NCI-H748 (cell line): ENCODE results near the gene ALDH4A1.

Experiments used
- DNase-seq: peaks from one replicate; lab custom pipeline; 2025; ENCODE audit not compliant: unreplicated experiment; lab: John Stamatoyannopoulos, UW

ALDH4A1 gene

GRCh38 chr1:18902523-18903290 is at the start of gene ALDH4A1:
Gene ALDH4A1 (minus strand): TSS chr1:18902555. CDS start chr1:18902523, 32 bp downstream.
- peak; percentile 96 for DNase-seq

DNA sequence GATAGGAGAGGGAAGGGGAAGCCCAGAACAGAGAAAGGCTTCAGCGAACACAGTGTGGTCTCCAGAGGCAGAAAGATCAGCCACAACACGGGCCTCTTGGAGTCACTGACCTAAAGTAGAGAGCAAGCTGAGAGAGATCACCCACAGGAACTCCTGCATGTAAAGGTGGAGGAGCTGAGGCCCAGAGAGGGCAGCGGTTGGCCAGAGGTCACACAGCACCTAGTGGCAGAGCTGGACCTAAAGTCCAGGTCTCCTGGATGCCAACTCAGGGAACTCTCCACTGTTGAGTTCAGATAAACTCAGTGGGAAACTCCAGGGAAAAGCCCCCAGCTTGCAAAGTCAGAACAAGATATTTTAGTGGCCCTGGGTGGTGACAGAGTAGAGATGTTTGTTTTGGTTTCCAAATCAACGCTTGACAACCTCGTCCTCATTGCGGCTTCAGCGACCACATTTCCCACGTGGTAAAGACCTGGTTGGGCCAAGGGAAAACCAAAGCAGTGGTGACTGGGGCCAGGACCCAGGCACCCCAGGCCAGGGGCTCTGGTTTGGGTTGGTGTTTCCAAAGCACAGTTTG is 49.5 kb upstream of the ALDH4A1 start:
- DNase-seq: no peak

- no peak for DNase-seq
Observed at GRCh38 chr1:18951416-18951815, 49.1 kb upstream of the ALDH4A1 start.

- no peak for DNase-seq
Observed at GRCh38 chr1:18950401-18951026, 48.2 kb upstream of the ALDH4A1 start.

DNA sequence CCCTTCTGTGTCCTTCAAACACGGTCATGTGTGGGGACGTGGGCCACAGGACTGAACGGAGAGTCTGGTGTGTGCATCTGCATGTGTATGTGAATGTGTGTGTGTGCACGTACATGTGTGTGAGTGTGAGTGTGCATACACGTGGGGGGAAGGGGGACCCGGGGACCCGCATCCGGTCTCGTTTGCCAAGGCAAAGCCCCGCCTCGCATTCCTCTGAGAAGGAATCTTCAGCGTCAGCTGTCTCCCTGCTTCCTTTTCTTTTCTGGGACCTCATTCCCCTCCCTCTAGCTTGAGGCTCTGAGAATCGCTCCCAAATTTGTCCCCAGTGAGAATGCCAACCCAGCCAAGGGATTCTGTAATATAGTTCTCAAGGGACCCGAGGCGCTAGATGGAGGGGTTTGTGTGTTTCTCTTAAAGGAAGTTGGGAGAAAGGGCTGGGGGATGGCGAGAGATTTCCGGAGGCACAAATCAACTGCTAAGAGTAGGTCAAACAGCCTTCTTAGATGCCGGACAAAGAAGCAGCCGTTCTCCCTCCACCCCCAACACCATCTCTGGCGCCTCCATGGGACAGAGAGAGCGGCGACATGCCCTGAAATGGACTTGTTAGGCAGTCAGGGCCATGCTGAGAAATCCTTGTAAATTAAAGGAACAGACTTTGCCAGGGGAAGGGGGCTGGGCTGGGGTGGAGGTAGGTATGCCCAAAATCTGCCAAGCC is 47.5 kb upstream of the ALDH4A1 start:
- no peak for DNase-seq

DNA sequence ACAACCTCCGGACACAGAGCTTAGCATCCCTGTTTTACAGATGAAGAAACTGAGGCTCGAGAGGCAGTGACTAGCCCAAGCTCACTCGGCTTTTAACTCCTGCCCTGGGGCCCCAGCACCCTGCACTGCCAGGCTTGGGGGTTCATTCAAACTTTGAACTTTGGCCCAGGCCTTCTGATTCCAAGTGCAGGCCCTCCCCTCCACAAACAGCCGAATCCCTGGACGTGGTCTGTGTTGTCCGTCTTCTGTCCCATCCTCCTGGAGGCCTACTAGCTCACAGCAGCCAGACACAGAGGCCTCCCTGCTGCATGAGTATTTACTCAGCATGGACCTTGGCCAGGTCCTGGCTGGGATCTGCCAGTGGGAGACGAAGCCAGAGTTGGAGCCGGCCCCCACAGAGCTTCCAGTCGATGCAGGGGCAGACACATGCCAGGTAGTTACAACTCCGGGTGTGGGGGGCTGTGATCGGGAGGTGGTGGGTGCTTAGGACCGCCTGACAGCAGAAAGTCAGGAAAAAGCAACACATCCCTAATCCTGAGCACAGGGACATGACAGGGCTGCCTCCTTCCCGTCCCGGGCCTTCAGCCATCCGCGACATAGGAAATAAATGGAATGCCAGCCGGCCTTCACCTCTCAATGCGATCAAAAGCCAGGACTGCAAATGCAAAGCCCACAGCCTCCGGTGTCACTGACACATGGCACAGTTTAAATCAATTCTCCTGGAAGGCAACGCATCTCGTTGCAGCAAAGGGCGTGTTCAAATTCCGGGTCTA is 46.7 kb upstream of the ALDH4A1 start:
- DNase-seq: no peak

DNA sequence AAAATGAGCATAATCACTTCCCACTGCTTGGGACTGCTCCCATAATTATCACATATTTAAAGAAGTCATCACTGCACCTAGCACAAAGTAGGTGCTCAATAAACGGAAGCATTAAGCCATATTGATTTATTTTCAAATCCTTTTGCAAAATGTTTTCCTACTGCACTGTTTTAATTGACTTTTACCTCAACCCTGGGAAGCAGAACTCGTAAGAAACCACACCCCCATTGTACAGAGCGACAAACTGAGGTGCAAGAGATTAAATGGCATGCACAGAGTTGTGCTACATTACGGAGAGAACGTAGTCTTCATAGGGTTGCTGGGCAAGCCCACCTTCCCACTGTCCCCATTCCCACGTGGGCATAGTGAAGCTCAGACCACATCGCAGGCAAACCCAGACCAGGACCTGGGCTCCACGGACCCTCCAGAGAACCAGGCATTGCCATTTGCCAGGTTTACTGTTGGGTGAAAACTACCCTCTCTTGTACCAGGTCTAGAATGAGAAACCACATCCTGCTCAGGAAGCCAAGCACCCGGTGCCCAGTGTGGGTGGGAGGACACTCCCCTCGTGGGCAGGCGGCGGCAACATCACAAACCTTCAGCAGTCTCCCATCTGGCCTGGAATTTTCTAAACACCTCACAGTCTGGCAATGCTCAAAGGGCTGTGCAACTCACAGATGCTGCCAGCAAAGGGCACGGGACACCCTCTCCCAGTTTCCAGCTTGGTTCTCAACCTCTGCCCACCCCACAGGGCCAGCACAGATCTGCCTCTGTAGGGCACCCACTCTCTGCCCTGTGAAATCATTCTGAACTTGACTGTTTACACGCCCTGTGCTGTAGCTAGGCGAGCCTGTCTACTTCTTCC is 45.9 kb upstream of the ALDH4A1 start:
- no peak for DNase-seq

- no peak for DNase-seq
Observed at GRCh38 chr1:18947570-18947969, 45.2 kb upstream of the ALDH4A1 start.

- no peak for DNase-seq
Observed at GRCh38 chr1:18946550-18947381, 44.4 kb upstream of the ALDH4A1 start.

GRCh38 chr1:18945401-18945849 is 43.1 kb upstream of the ALDH4A1 start:
- DNase-seq: peak; percentile 4

DNA sequence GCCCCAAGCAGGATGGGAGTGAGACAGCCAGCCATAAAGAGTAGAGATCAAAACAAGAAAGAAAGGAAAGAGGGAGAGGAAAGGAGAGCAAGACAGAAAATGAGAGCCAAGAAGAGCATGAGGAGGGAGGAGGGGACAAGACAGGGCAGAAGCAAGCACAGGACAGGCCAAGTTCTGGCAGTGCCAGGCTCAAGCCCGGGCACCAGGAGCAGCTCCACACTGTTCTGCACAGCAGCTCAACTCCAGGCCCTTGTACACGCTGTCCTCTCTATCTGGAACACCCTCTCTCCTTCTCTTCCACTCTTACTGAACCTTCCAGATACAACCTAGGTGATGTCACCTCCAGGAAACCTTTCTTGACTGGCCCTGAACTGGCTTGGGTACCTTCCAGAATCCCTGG is 42.5 kb upstream of the ALDH4A1 start:
- no peak for DNase-seq

DNA sequence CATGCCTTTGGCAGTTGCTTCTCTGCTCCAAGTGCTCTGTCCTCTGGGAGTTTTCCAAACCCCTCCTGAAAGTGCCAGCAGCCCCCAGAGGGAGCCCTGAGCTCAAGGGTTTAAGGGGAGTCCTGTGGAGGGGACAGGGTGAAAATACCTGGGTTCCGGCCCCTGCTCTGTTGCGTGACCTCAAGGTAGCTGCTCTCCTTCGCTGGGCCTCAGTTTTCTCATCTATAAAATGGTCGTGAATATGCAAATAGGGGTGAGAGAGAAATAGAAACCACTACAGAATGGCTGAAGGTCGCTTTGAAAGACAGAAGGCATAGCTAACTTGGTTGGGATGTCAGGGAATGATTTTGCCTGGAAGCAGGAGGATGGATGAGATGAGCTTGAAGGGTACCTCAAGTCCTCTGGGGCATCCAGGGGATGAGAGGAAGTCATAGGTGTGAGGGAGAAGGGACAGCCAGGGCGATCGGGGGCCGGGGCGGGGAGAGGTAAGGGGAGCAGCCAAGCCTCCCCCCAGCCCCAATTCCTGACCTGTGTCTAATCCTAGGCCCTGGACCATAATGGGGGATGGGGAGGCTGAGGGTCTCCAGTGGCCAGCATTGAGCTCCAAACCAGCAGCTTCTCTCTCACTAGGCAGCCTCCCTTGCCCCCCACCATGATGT is 41.7 kb upstream of the ALDH4A1 start:
- no peak for DNase-seq

GRCh38 chr1:18943162-18943561 is 40.8 kb upstream of the ALDH4A1 start:
- no peak for DNase-seq

DNA sequence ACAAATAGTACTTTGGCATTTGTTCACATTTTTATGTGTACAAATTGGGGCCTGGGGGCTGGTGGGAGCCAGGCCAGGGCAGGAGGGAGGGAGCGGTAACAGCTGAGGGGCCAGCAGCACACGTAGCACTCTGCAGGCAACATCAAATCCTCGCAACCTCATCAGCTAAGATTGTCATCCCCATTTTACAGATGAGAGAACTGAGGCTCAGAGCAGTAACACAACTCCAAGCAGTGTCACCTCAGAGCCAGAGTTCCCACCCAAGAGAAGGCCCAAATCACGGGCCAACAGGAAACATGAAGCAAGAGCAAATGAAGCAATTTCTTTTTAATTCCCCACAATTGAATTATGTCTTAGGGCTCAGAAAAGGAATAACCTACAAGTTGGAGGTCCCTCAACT is 40.0 kb upstream of the ALDH4A1 start:
- no peak for DNase-seq

DNA sequence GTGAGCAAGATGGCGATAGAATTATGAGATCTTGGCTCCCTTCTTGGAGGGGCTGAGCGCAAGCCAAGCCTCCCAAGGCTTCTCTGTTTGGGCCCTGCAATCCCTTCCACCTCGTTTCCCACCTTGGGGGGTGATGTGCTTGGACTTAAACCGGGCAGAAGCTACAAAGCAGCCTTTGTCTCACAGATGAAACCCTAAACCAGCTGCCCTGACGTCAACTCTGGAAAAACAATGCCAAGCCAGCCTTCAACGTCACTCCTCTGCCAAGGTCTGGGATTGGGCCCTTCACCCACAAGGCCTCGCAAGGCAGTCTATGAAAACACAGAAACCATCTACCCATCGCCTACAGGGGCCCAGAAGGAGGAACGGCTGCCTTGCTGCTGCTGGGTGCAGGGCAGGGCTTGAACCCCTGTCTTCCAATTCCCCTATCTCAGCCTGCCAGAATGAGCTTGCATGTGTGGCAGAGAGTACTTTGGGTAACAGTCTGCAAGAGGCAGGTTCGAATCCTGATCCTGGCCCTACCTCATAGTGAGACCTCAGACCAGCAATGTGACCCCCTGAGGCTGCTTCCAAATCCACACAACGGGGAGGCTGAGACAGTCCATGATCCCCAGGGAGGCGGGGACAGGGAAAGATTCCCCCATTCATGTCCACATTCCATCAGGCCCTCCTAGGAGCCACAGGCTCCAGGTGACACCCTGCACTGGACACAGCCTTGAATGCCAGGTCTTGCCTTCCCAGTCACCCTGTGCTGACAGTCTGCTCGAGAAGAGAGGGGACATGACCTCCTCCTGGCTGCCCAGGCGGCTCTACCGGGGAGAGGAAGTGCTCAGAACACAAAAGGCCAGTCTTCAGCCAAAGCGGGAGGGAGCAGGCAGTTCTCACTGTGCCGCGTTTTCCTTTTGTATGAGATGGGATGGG is 39.1 kb upstream of the ALDH4A1 start:
- DNase-seq: peak; percentile 39

DNA sequence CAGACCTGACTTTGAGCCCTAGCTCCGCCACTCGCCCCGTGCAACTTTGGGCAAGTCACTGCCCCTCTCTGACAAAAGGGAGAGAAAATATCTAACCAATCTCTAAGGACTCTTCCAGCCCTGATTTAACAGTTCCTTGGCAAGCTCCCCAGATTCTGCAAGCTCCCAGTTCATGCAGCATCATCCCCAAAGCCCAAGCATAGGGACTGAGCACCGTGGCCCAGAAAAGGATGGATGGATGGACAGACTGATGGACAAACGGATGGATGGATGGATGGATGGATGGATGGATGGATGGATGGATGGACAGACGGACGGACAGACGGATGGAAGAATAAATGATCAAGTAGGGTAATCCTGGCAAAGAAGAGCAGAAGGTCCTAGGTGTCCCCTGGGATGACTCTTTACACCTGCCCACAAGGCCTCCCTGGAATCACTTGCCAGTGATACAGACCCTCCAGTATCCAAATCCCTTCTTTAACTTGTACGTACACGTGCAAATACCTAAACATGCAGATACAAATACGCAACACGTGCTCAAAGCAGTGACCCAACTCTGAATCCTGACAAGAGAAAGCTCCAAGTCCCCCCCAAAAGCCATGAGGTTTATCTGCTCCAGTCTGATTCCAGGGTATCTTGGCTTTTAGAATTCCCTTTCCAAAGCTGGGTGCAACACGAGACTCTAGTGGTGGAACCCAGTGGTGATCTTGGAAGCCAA is 38.1 kb upstream of the ALDH4A1 start:
- no peak for DNase-seq
